NCI-H1092 (cell line): ENCODE results near the gene ZMPSTE24.
"Not testable (repeated sequence)": the region's sequence is repeated elsewhere in the genome, so short reads cannot be mapped to it uniquely, and the experiment has no call there.

Experiments
- DNase-seq: peaks from one replicate; lab custom pipeline; 2025; lab: John Stamatoyannopoulos, UW

ZMPSTE24 gene

DNA sequence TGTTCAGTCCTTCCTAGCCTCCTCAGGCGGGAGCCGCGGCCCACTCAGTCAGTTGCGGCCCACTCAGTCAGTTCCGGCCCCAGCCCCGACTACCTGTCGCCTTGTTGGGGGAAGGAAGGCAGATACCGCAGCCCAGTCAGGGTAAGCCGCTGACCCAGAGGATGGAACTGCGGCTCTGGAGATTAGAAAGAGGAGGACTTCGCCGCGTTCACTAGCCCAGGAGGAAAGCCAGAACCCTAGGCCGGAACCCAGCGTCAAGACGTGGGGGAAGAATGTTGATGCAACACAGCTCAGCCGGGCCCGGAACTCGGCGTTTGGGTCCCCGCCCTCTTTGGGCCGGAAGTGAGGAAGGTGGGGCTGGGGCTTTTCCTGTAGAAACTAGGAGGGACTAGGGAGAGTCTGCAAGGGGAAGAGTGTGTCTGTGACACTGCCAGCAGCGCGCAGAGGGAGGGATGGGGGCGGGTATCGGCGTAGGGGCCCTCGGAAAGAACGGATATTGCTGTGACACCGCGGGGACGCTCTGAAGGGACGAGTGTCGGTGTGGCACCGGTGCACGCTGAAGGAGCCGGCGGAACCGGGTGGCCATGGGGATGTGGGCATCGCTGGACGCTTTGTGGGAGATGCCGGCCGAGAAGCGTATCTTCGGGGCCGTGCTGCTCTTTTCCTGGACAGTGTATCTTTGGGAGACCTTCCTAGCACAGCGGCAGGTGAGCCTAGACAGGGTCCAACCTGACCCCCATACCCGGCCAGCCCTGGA lies at the start of gene ZMPSTE24:
TSS of gene ZMPSTE24 (plus strand) at position 549 of the 757 bp plus-strand sequence. CDS start at position 585, 36 bp downstream.
- DNase-seq = peak; percentile 100

DNA sequence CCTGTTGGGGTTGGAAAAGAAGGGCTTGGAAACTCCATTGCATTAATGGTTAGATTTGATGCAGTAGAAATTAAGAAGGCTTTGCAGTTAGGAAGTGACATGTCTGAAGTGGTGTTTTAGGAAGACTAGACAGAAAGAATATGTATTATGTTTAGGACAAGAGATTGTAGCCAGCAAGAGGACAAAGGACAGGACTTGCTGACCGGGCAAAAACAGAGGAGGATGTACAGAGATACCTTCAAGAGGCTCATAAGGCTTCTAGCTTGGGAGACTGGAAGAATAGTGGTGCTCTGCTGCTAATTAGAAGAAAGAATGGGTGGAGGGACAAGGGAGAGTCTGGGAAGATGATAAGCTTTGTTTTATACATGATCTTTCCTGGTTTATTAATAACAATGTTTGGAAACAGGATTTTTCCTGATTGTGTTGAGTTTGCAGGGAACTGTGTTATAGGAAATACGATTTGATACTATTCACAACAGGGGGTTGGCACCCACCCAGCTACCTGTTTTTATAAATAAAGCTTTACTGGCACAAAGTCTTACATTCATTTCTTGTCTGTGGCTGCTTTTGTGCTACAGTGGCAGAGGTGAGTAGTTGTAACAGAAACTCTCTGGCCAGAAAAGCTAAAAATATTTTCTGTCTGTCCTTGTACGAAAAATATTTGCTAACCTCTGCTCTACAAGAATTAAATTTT lies 47.4 kb upstream of the ZMPSTE24 start:
- DNase-seq = no peak

DNA sequence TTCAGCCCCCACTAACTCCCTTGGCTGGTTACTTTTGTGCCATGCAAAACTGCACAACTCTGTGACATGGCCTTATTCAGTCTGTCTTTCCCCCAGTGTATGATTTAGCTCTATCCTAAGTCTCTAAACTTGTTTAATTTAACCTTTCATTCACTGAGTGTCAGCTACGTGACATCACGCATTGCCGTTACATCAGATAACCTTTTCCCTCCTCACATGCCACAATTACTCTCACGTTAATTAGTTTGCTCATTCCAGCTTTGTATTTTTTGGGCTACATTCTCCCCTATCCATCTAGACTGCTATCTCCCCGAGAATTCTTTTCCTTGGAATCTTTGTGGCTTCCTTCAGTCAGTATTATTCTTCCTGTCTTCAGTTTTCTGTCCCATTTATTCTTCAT lies 39.7 kb upstream of the ZMPSTE24 start:
- no peak for DNase-seq

DNA sequence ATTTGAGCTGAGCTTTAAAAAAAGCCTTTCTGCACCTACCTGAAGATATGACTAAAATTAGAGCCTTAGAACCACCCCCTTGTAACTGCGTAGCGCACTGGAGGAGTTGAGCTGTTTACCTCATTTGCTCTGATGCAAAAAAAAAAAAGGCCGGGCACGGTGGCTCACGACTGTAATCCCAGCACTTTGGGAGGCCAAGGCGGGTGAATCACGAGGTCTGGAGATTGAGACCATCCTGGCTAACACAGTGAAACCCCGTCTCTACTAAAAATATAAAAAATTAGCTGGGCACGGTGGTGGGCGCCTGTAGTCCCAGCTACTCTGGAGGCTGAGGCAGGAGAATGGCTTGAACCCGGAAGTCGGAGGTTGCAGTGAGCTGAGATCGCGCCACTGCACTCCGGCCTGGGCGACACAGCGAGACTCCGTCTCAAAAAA lies 36.5 kb upstream of the ZMPSTE24 start:
- DNase-seq = not testable (repeated sequence)

GRCh38 chr1:40221977-40222772 lies 35.9 kb upstream of the ZMPSTE24 start:
- DNase-seq = no peak

GRCh38 chr1:40224040-40224439 lies 34.0 kb upstream of the ZMPSTE24 start:
- DNase-seq = no peak

GRCh38 chr1:40226192-40226591 lies 31.8 kb upstream of the ZMPSTE24 start:
- DNase-seq = no peak

DNA sequence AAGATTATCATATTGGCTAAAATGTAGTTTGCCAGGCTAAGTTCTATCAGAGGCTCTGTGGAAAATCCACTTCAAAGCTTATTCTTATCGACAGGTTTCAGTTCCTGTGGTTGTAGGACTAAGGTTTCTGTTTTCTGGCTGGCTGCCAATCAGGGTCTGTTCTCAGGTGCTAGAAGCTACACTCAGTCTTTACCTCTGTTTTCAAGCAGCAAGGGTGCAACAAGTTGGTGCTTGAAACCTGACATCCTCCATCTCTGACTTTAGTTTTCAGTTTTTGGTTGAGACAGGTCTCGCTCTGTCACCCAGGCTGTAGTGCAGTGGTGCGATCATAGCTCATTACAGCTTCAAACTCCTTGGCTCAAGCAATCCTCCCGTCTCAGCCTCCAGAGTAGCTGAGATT lies 25.6 kb upstream of the ZMPSTE24 start:
- no peak for DNase-seq

DNA sequence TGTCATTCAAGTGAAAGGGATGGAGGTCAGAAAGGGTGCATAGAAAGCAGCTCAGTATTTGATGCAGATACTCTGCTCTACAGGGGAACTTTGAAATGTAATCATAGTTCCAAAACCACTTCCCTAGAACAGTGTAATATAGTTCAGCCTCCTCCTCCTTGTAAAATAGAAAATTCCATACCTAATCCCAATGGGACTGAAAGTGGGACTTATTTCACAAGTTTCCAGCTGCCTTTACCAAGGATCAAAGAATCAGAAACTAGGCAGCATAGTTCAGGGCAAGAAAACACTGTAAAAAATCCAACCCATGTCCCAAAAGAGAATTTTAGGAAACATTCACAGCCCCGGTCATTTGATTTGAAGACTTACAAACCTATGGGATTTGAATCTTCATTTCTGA lies 18.4 kb upstream of the ZMPSTE24 start:
- no peak for DNase-seq

DNA sequence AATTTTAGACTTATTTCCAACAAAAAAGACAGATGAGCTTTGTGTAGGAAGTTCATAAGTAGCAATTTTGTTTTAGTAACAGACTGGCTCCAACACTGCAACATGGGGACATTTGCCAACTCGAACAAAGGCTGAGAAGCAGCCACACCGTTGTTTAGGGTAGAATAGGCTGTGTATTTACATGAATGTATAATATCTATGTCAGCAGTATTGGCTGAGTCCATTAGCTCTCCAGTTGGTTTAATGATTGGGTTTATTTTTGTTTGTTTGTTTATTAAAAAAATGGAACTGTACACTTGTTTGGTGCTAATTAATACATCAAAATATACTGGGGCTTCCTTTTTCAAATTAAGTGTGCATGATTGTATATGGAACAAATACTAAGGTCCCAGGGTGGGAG lies 17.6 kb upstream of the ZMPSTE24 start:
- DNase-seq = no peak

DNA sequence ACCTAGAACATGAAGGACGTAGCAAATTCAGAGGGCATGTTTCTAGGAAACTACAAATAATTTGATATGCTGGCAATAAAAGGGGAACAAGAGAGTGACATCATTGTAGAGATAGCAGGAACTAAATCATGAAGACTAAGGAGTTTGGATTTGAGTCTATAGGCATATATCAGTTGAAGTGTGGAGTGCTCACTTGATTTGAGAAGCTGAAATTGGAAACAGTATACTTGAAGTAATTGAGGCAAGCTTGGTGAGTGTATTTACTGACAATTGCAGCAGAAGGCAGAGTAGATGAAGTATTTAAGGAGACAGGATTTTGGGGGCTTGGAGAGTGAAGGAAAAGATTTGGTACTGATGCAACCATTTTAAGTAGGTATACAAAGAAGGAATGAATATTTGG lies 16.7 kb upstream of the ZMPSTE24 start:
- DNase-seq = no peak

- DNase-seq = no peak
Observed at GRCh38 chr1:40243351-40243750, 14.7 kb upstream of the ZMPSTE24 start.

DNA sequence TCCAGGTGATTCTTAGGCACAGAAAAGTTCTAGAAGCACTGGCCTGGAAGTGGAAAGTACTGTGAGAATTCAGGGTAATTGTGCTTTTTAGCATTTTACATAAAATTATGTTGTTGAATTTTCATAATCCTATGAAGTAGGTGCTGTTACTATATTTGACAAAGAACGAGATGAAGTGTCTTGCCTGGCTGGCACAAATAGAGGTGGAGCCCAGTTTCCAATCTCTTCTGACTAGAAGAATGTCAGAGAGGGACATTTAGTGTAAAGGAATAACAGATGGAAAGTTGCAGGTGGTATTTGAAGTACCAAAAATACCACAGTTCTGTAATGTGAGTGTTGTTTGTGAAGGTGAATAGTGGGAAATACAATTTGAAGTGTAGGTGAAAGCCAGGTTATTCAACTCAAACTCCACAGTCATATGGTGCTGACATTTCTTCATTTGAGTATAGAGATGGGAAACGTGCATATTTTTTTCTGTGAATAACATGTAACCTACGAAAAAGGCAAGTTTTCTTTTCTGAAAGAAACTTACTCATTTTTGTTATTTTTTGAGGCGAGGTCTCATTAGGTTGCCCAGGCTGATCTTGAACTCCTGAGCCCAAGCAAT lies 13.8 kb upstream of the ZMPSTE24 start:
- DNase-seq = no peak

DNA sequence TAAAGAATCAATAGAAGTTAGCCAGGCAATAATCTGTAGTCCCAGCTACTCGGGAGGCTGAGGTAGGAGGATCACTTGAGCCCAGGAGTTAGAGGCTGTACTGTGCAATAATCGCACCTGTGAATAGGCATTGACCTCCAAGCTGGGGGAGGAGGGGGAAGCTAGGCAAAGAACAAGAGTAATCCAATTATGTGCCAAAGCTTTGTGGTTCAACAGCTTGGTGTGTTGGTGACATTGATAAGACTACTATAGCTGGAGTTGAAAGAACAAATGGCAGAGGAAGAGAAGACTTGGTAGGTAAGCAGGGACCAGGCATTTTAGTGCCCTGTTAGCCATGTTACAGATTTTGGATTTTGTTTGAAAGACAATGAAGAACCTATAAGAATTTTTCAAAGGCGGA lies 12.3 kb upstream of the ZMPSTE24 start:
- DNase-seq = no peak

GRCh38 chr1:40247655-40248054 lies 10.4 kb upstream of the ZMPSTE24 start, which contains the start of gene TMCO2:
TMCO2 (plus strand) TSS chr1:40247937; CDS start chr1:40247994, 57 bp downstream.
- DNase-seq = no peak

- DNase-seq = no peak
Observed at GRCh38 chr1:40248412-40248811, 9.6 kb upstream of the ZMPSTE24 start.

DNA sequence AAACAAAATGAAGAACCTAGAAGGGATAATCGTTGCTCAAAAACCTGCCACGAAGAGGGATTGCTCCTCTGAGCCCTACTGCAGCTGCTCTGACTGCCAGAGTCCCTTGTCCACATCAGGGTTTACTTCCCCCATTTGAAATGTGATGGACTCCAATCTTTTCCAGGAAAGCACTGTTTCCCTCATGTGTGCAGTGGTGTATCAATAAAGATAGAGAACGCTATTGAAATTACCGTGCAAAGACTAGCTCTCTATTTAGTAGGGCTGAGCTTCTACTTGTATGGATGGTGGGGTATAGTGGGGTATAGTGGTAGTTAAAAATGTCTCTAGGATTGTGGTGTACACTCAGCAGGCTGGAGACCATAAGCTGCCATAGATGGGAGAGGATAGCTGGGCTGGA lies 6.6 kb upstream of the ZMPSTE24 start:
- no peak for DNase-seq

GRCh38 chr1:40252601-40253000 lies 5.4 kb upstream of the ZMPSTE24 start:
- DNase-seq = no peak

DNA sequence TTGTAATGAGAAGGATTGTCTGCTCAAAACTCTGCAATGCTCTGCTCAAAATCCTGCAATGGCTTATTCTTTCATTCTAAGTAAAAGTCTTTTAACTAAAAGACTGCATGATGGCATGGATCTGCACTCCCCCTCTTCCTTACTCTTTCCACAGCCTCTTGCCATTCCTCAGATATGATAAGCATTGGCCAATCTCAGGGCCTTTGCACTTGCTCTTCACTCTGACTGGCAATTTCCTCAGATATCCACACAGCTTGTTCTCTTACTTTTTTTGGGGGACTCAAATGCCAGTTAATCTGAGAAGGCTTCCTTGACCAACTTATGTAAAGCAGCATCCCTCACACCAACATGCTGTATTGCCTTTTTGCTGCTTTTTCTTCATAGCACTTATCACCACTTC lies 2.8 kb upstream of the ZMPSTE24 start:
- no peak for DNase-seq

- no peak for DNase-seq
Observed at GRCh38 chr1:40256401-40257084, 1.5 kb upstream of the ZMPSTE24 start.

GRCh38 chr1:40257313-40257687 lies 736 bp upstream of the ZMPSTE24 start:
- DNase-seq = no peak

GRCh38 chr1:40258445-40258769 lies 371 bp downstream of the ZMPSTE24 start:
- DNase-seq = no peak
